ENCODE results near the gene LPP.

DNA sequence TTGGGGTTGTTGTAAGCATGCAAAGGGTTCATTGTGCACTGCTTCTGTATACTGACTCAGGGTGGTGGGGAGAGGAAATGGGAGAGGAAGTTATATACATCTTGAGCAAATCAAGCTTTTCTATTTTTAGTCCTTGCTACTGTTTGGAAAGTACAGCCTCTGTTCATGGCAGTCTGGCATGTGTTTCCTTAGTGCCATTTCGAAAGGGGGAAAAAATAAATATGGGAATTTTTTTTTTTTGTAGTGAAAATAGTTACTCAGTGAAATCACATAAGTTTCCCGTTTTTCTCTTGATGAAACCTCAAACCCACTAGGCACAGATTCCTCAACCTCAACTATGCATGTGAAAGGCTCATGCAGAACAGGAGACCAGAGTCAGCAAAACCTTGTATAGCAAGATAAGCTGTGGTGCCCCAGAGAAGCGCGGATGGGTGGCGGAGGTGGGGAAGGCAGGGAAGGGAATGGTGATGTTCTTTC lies 353.3 kb downstream of the LPP start:
- TF ChIP-seq, protein P1, sequence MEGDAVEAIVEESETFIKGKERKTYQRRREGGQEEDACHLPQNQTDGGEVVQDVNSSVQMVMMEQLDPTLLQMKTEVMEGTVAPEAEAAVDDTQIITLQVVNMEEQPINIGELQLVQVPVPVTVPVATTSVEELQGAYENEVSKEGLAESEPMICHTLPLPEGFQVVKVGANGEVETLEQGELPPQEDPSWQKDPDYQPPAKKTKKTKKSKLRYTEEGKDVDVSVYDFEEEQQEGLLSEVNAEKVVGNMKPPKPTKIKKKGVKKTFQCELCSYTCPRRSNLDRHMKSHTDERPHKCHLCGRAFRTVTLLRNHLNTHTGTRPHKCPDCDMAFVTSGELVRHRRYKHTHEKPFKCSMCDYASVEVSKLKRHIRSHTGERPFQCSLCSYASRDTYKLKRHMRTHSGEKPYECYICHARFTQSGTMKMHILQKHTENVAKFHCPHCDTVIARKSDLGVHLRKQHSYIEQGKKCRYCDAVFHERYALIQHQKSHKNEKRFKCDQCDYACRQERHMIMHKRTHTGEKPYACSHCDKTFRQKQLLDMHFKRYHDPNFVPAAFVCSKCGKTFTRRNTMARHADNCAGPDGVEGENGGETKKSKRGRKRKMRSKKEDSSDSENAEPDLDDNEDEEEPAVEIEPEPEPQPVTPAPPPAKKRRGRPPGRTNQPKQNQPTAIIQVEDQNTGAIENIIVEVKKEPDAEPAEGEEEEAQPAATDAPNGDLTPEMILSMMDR (optimal IDR thresholded peaks at IDR 0.05 in 1 of 3, IDR thresholded peaks at IDR 0.05 in 1 of 3, conservative IDR thresholded peaks at IDR 0.05 in 1 of 3; ENCODE audit: extremely low read depth in 1 of 3, insufficient read depth in 2 of 3, low read length in 3 of 3) = no peak
- TF ChIP-seq EZH2 (IDR thresholded peaks at IDR 0.05; ENCODE audit: low read length) = no peak

All from keratinocyte (primary cell).